HL-60 (cell line): Measurements from ENCODE around the gene AGA.

Experiments
- DNase-seq, 2 experiments: peaks; one replicate each; pipeline ENCODE4 v3.0.0-alpha.2; 2010 to 2020; ENCODE audit warnings: low read depth in 1 of 2, low spot score in 1 of 2
- H3K27ac ChIP-seq: fragments of 250-450 bp; sonication (Bioruptor Pico); replicated peaks from 2 replicates; pipeline ENCODE4 v1.5.1; 2020; ENCODE audit warnings: mild to moderate bottlenecking, moderate library complexity
- H3K27me3 ChIP-seq: fragments of 250-450 bp; sonication (Bioruptor Pico); 2 replicates; pipeline ENCODE4 v1.5.1; 2021; ENCODE audit warnings: mild to moderate bottlenecking, moderate library complexity; ENCODE audit not compliant: insufficient read depth, poor library complexity, severe bottlenecking
- H3K4me3 ChIP-seq: replicated peaks from 2 replicates; pipeline ENCODE4 v1.5.1; 2011; ENCODE audit warnings: mild to moderate bottlenecking, control low read depth, low read length; ENCODE audit not compliant: insufficient read depth
- GABPA ChIP-seq: IDR thresholded peaks from 2 replicates; pipeline ENCODE4 v1.6.1; 2012; ENCODE audit warnings: low read depth
- POLR2AphosphoS5 ChIP-seq: IDR thresholded peaks from 2 replicates; pipeline ENCODE4 v1.6.1; 2012; ENCODE audit warnings: low read depth
- SPI1 ChIP-seq: IDR thresholded peaks from 2 replicates; pipeline ENCODE4 v1.6.1; 2012; ENCODE audit warnings: low read depth, mild to moderate bottlenecking, borderline replicate concordance
- TF ChIP-seq, protein P1 (sequence below): IDR thresholded peaks from 2 replicates; pipeline ENCODE4 v1.6.1; 2012; ENCODE audit warnings: low read depth; ENCODE audit not compliant: insufficient replicate concordance
- TF ChIP-seq, protein P2 (sequence below): IDR thresholded peaks from one replicate; pipeline ENCODE4 v1.5.1; 2011; ENCODE audit warnings: low read length, control low read depth, inconsistent platforms; ENCODE audit not compliant: insufficient read depth

The AGA gene

GRCh38 chr4:177393236-177393635, 49.0 kb downstream of the AGA start:
- no peak overlapping the region for H3K27ac ChIP-seq
- TF ChIP-seq, protein P1, sequence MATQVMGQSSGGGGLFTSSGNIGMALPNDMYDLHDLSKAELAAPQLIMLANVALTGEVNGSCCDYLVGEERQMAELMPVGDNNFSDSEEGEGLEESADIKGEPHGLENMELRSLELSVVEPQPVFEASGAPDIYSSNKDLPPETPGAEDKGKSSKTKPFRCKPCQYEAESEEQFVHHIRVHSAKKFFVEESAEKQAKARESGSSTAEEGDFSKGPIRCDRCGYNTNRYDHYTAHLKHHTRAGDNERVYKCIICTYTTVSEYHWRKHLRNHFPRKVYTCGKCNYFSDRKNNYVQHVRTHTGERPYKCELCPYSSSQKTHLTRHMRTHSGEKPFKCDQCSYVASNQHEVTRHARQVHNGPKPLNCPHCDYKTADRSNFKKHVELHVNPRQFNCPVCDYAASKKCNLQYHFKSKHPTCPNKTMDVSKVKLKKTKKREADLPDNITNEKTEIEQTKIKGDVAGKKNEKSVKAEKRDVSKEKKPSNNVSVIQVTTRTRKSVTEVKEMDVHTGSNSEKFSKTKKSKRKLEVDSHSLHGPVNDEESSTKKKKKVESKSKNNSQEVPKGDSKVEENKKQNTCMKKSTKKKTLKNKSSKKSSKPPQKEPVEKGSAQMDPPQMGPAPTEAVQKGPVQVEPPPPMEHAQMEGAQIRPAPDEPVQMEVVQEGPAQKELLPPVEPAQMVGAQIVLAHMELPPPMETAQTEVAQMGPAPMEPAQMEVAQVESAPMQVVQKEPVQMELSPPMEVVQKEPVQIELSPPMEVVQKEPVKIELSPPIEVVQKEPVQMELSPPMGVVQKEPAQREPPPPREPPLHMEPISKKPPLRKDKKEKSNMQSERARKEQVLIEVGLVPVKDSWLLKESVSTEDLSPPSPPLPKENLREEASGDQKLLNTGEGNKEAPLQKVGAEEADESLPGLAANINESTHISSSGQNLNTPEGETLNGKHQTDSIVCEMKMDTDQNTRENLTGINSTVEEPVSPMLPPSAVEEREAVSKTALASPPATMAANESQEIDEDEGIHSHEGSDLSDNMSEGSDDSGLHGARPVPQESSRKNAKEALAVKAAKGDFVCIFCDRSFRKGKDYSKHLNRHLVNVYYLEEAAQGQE = no peak
- TF ChIP-seq GABPA = no peak
- TF ChIP-seq SPI1 = no peak
- no peak for TF ChIP-seq POLR2AphosphoS5
- TF ChIP-seq, protein P2, sequence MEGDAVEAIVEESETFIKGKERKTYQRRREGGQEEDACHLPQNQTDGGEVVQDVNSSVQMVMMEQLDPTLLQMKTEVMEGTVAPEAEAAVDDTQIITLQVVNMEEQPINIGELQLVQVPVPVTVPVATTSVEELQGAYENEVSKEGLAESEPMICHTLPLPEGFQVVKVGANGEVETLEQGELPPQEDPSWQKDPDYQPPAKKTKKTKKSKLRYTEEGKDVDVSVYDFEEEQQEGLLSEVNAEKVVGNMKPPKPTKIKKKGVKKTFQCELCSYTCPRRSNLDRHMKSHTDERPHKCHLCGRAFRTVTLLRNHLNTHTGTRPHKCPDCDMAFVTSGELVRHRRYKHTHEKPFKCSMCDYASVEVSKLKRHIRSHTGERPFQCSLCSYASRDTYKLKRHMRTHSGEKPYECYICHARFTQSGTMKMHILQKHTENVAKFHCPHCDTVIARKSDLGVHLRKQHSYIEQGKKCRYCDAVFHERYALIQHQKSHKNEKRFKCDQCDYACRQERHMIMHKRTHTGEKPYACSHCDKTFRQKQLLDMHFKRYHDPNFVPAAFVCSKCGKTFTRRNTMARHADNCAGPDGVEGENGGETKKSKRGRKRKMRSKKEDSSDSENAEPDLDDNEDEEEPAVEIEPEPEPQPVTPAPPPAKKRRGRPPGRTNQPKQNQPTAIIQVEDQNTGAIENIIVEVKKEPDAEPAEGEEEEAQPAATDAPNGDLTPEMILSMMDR = no peak
- peak in 1 of 2 experiments; percentile 14 for DNase-seq
- H3K4me3 ChIP-seq = no peak overlapping the region
- no peaks in the 10 kb centered on the region for H3K27me3 ChIP-seq

- Histone ChIP-seq H3K27me3 (no peaks in the 10 kb centered on the region), H3K4me3 (no peak overlapping the region), H3K27ac (no peak overlapping the region)
- no peak for TF ChIP-seq SPI1
- TF ChIP-seq, protein P2 = no peak
- TF ChIP-seq GABPA = no peak
- TF ChIP-seq POLR2AphosphoS5 = no peak
- TF ChIP-seq, protein P1 = no peak
- no peak for DNase-seq
Measured at GRCh38 chr4:177391953-177392352, 50.3 kb downstream of the AGA start.

- Histone ChIP-seq H3K4me3 (no peak overlapping the region), H3K27me3 (no peaks in the 10 kb centered on the region), H3K27ac (no peak overlapping the region)
- TF ChIP-seq GABPA (no peak), POLR2AphosphoS5 (no peak), SPI1 (no peak)
- TF ChIP-seq, protein P2 = no peak
- TF ChIP-seq, protein P1 = no peak
- DNase-seq = no peak
Measured at GRCh38 chr4:177391287-177391686, 51.0 kb downstream of the AGA start.
